DND-41 (cell line): Measurements from ENCODE around the gene ABCA7.

Source experiments
- EZH2 ChIP-seq: IDR thresholded peaks from 3 replicates; pipeline ENCODE4 v1.6.1; 2012; ENCODE audit warnings: borderline replicate concordance, low read depth, mild to moderate bottlenecking, moderate library complexity, low read length, inconsistent platforms; ENCODE audit not compliant: severe bottlenecking
- TF ChIP-seq, protein P1 (sequence below): IDR thresholded peaks from 2 replicates; pipeline ENCODE4 v1.5.1; 2012; ENCODE audit warnings: borderline replicate concordance, low read length, moderate library complexity, mild to moderate bottlenecking; ENCODE audit not compliant: poor library complexity, severe bottlenecking; ENCODE audit errors: extremely low read depth

DNA sequence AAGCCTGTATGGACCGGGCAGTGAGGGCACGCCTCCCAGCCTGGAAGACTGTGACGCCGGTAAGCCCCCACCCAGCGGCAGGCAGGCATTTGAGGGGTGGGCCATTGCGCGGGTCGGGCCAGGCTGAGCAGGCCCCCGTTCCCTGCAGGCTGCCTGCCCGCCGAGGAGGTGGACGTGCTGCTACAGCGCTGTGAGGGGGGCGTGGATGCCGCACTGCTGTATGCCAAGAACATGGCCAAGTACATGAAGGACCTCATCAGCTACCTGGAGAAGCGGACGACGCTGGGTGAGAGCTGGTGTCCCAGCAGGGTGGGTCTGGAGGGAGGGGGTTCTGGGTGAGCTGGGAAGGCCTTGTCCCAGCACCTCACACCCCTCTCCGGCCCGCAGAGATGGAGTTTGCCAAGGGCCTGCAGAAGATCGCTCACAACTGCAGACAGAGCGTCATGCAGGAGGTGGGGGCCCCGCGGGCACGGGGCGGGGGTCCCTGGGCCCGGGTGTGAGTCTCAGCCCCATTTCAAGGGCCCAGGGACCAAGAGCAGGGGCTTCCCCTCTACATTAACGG, 34.1 kb downstream of the ABCA7 start:
- TF ChIP-seq, protein P1, sequence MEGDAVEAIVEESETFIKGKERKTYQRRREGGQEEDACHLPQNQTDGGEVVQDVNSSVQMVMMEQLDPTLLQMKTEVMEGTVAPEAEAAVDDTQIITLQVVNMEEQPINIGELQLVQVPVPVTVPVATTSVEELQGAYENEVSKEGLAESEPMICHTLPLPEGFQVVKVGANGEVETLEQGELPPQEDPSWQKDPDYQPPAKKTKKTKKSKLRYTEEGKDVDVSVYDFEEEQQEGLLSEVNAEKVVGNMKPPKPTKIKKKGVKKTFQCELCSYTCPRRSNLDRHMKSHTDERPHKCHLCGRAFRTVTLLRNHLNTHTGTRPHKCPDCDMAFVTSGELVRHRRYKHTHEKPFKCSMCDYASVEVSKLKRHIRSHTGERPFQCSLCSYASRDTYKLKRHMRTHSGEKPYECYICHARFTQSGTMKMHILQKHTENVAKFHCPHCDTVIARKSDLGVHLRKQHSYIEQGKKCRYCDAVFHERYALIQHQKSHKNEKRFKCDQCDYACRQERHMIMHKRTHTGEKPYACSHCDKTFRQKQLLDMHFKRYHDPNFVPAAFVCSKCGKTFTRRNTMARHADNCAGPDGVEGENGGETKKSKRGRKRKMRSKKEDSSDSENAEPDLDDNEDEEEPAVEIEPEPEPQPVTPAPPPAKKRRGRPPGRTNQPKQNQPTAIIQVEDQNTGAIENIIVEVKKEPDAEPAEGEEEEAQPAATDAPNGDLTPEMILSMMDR = no peak
- TF ChIP-seq EZH2 = no peak
